ENCODE measurements around the gene RAB28. TPM values are rescaled to one million over a fixed set of nuclear protein-coding genes. Genes with fewer than 3 reads are reported as not detected.

The RAB28 gene
- total and polyA plus RNA-seq, 2 of the 8 experiments (the other 6 are each of a cell fraction or from before 2014, with no cell fraction given), result 16.0 to 18.7 TPM

DNA sequence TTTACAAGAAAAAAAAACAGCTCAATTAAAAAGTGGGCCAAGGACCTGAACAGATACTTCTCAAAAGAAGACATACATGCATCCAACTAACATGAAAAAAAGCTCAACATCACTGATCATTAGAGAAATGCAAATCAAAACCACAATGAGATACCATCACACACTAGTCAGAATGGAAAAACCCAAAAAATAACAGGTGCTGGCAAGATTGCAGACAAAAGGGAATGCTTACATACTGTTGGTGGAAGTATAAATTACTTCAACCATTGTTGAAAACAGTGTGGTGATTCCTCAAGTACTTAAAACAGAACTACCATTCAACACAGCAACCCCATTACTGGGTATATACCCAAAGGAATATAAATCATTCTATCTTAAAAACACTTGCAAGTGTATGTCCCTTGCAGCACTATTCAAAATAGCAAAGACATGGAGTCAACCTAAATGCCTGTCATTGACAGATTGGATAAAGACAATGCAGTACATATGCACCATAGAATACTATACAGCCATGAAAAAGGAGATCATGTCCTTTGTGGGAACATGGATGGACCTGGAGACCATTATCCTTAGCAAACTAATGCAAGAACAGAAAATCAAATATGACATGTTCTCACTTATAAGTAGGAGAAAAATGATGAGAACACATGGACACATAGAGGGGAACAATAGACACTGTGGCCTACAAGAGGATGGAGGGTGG, 97.6 kb downstream of the RAB28 start:
- no peak overlapping the region for H3K27ac ChIP-seq (ENCODE audit: low read depth, low read length)
- no peak overlapping the region for H2AFZ ChIP-seq (ENCODE audit: low read length)
- 0 out of 7 replicates have a peak, but pooled peaks cover 0 to 2% (median 0%) of the 10 kb centered on the region in 4 experiments for H3K4me1 ChIP-seq (replicated peaks in 1 of 4; ENCODE audit: control insufficient read depth in 3 of 4, insufficient read depth in 4 of 4, low read length in 3 of 4)
- no peak overlapping the region for H2BK5ac ChIP-seq (ENCODE audit: low read depth, low read length)
- 0 out of 2 replicates have a peak, but pooled peaks cover 4% of the 10 kb centered on the region for H3K79me1 ChIP-seq (ENCODE audit: low read depth, low read length)
- ChIA-PET CTCF (ENCODE audit: partially characterized antibody) (no interaction called here), POLR2A (ENCODE audit: partially characterized antibody) (no interaction called here)
- FAIRE-seq (no peak), DNase-seq (ENCODE audit: low read depth in 1 of 2, low spot score in 2 of 2) (no peak)
- no peak overlapping the region for H3K56ac ChIP-seq (replicated peaks; ENCODE audit: insufficient read length, low read depth, low read length)
- no peak overlapping the region for H3K23ac ChIP-seq (ENCODE audit: insufficient read length)
- H3K18ac ChIP-seq (ENCODE audit: extremely low read depth, low read length), result no peak overlapping the region
- no peak overlapping the region for H2BK15ac ChIP-seq (ENCODE audit: low read length)
- no peak overlapping the region for H3K14ac ChIP-seq (ENCODE audit: insufficient read length)
- no peak overlapping the region for H2AK5ac ChIP-seq (ENCODE audit: low read depth, low read length)
- no peak overlapping the region for H3K4me2 ChIP-seq (ENCODE audit: insufficient read depth in 1 of 2, low read depth in 2 of 2, low read length in 2 of 2)
- H3K23me2 ChIP-seq (ENCODE audit: low read depth, low read length), result no peaks in the 10 kb centered on the region
- H3K79me2 ChIP-seq (ENCODE audit: control insufficient read depth in 1 of 2, insufficient read depth in 2 of 2, low read length in 2 of 2), result peaks cover 0 to 9% of the 10 kb centered on the region in 2 experiments; a peak in 2 of 4 replicates
- no peaks in the 10 kb centered on the region for H4K20me1 ChIP-seq (replicated peaks in 1 of 2; ENCODE audit: control insufficient read depth in 1 of 2, insufficient read depth in 2 of 2, low read length in 2 of 2)
- H3K9me3 ChIP-seq (ENCODE audit: insufficient read depth in 2 of 2, low read depth in 1 of 2, low read length in 1 of 2), result peaks cover 0 to 3% of the 10 kb centered on the region in 2 experiments; a peak in 1 of 4 replicates
- no peak overlapping the region for H2BK12ac ChIP-seq (ENCODE audit: low read depth, low read length)
- no peak overlapping the region for H4K5ac ChIP-seq (ENCODE audit: insufficient read length, low read depth, low read length)
- H3K9ac ChIP-seq (replicated peaks in 1 of 4; ENCODE audit: extremely low read depth in 1 of 4, low read depth in 3 of 4, low read length in 3 of 4), result no peak overlapping the region
- TF ChIP-seq KDM1A (IDR thresholded peaks at IDR 0.05; ENCODE audit: borderline replicate concordance, low read length) (0 out of 2 replicates have a peak, but pooled peaks have one; percentile 72), SP1 (IDR thresholded peaks at IDR 0.05; ENCODE audit: low read depth, low read length) (no peak), CEBPB (IDR thresholded peaks at IDR 0.05; ENCODE audit: low read depth, low read length) (no peak), SIX5 (IDR thresholded peaks at IDR 0.05; ENCODE audit: low read depth, low read length) (no peak), SRF (IDR thresholded peaks at IDR 0.05; ENCODE audit: low read depth, low read length) (no peak), TAF1 (IDR thresholded peaks at IDR 0.05; ENCODE audit: low read depth, low read length) (no peak), ATF2 (IDR thresholded peaks at IDR 0.05; ENCODE audit: low read length) (no peak), BACH1 (IDR thresholded peaks at IDR 0.05; ENCODE audit: low read length) (no peak), CBX8 (IDR thresholded peaks at IDR 0.05; ENCODE audit: borderline replicate concordance, low read depth, low read length) (no peak)
- no peak overlapping the region for H4K91ac ChIP-seq (replicated peaks; ENCODE audit: insufficient read length, low read length)
- H3K36me3 ChIP-seq (ENCODE audit: control insufficient read depth in 2 of 4, insufficient read depth in 4 of 4, low read length in 3 of 4), result no peaks in the 10 kb centered on the region
- H2BK20ac ChIP-seq (ENCODE audit: low read length), result no peak overlapping the region
- H3K4ac ChIP-seq (replicated peaks; ENCODE audit: insufficient read length, low read depth, low read length), result no peak overlapping the region
- no peak overlapping the region for H4K8ac ChIP-seq (ENCODE audit: extremely low read depth, insufficient read depth, low read length)
- no peak overlapping the region for H2BK120ac ChIP-seq (replicated peaks; ENCODE audit: low read depth, low read length)
- no peak overlapping the region for H3K4me3 ChIP-seq (ENCODE audit: extremely low read depth in 1 of 4, insufficient read depth in 2 of 4, low read depth in 3 of 4, low read length in 4 of 4)
- no peaks in the 10 kb centered on the region for H3K27me3 ChIP-seq (replicated peaks in 1 of 4; ENCODE audit: control insufficient read depth in 3 of 4, extremely low read depth in 1 of 4, insufficient read depth in 3 of 4, low read length in 3 of 4)

All from H1 (cell line).